Loucy (cell line): ENCODE results near the gene SLC2A4.

Experiments
- H2AFZ ChIP-seq: fragments of 200-600 bp; sonication (generic); 2 replicates; pipeline ENCODE4 v1.6.0; 2016; ENCODE audit warnings: antibody characterized with exemption, mild to moderate bottlenecking, low read length, moderate library complexity
- H3F3A ChIP-seq: fragments of 200-600 bp; 2 replicates; pipeline ENCODE4 v1.6.0; 2016; ENCODE audit warnings: antibody characterized with exemption, low read depth, mild to moderate bottlenecking
- H3K27me3 ChIP-seq: fragments of 200-600 bp; sonication (generic); 2 replicates; pipeline ENCODE4 v1.6.1; 2014; ENCODE audit warnings: low read length, mild to moderate bottlenecking; ENCODE audit not compliant: insufficient read depth, poor library complexity, severe bottlenecking
- H3K36me3 ChIP-seq: fragments of 200-600 bp; sonication (generic); 2 replicates; pipeline ENCODE4 v1.6.1; 2016; ENCODE audit warnings: low read length; ENCODE audit not compliant: insufficient read depth
- H3K4me1 ChIP-seq: fragments of 200-600 bp; sonication (generic); 2 replicates; pipeline ENCODE4 v1.5.1; 2014; ENCODE audit warnings: low read length, mild to moderate bottlenecking; ENCODE audit not compliant: insufficient read depth, poor library complexity, severe bottlenecking
- H3K4me2 ChIP-seq: fragments of 200-600 bp; sonication (generic); 2 replicates; pipeline ENCODE4 v1.6.0; 2014; ENCODE audit warnings: antibody characterized with exemption, low read length, low read depth, mild to moderate bottlenecking; ENCODE audit not compliant: poor library complexity, severe bottlenecking
- H3K4me3 ChIP-seq: fragments of 200-600 bp; sonication (generic); 2 replicates; pipeline ENCODE4 v1.5.1; 2014; ENCODE audit warnings: low read length, mild to moderate bottlenecking, mixed read lengths; ENCODE audit not compliant: poor library complexity, severe bottlenecking
- H3K79me2 ChIP-seq: fragments of 200-600 bp; sonication (generic); 2 replicates; pipeline ENCODE4 v1.6.1; 2014; ENCODE audit warnings: low read length; ENCODE audit not compliant: insufficient read depth
- H3K9ac ChIP-seq: fragments of 200-600 bp; sonication (generic); 2 replicates; pipeline ENCODE4 v1.6.0; 2014; ENCODE audit warnings: mild to moderate bottlenecking, low read depth, low read length, moderate library complexity; ENCODE audit not compliant: poor library complexity, severe bottlenecking
- H3K9me2 ChIP-seq: fragments of 200-600 bp; sonication (generic); replicated peaks from 2 replicates; pipeline ENCODE4 v1.6.1; 2016; ENCODE audit warnings: low read depth, low read length, mixed read lengths
- H3K9me3 ChIP-seq: fragments of 200-600 bp; sonication (generic); 2 replicates; pipeline ENCODE4 v1.6.1; 2014; ENCODE audit warnings: mild to moderate bottlenecking, antibody characterized with exemption, low read length, low read depth; ENCODE audit not compliant: insufficient read depth
- H4K20me1 ChIP-seq: fragments of 200-600 bp; sonication (generic); 2 replicates; pipeline ENCODE4 v1.6.0; 2014; ENCODE audit warnings: antibody characterized with exemption, low read length, mild to moderate bottlenecking; ENCODE audit not compliant: insufficient read depth, poor library complexity, severe bottlenecking
- CTCF ChIP-seq: fragments of 200-600 bp; sonication (generic); conservative IDR thresholded peaks from 2 replicates; pipeline ENCODE4 v1.5.1; 2014; ENCODE audit warnings: mild to moderate bottlenecking, antibody characterized with exemption, low read length
- EZH2phosphoT487 ChIP-seq: fragments of 200-600 bp; IDR thresholded peaks from 2 replicates; pipeline ENCODE4 v1.6.1; 2018; ENCODE audit warnings: antibody characterized with exemption, mild to moderate bottlenecking, moderate library complexity, borderline replicate concordance

SLC2A4 gene

GRCh38 chr17:7249830-7250229 lies 31.7 kb upstream of the SLC2A4 start:
- peak overlapping the region; percentile 99 for H3K4me2 ChIP-seq
- peak overlapping the region; percentile 84 for H3K4me3 ChIP-seq
- no peak overlapping the region for H2AFZ ChIP-seq
- H3K36me3 ChIP-seq = peaks cover 17% of the 10 kb centered on the region; the same call in 1 of the 2 replicates
- H3F3A ChIP-seq = no peaks in the 10 kb centered on the region
- H4K20me1 ChIP-seq = peaks cover 47% of the 10 kb centered on the region
- peaks cover 37% of the 10 kb centered on the region for H3K4me1 ChIP-seq
- no peaks in the 10 kb centered on the region for H3K27me3 ChIP-seq
- peak overlapping the region; percentile 87 for H3K9ac ChIP-seq
- H3K9me2 ChIP-seq = no peaks in the 10 kb centered on the region
- TF ChIP-seq CTCF = no peak
- TF ChIP-seq EZH2phosphoT487 = no peak
- peaks cover 80% of the 10 kb centered on the region for H3K79me2 ChIP-seq
- no peaks in the 10 kb centered on the region for H3K9me3 ChIP-seq

GRCh38 chr17:7250695-7251627 lies 30.6 kb upstream of the SLC2A4 start:
- Histone ChIP-seq H4K20me1 (peaks cover 45% of the 10 kb centered on the region), H3K4me2 (peak overlapping the region; percentile 99), H3K79me2 (peaks cover 80% of the 10 kb centered on the region), H3K27me3 (no peaks in the 10 kb centered on the region), H3F3A (no peaks in the 10 kb centered on the region), H2AFZ (no peak overlapping the region), H3K9me3 (no peaks in the 10 kb centered on the region), H3K36me3 (peaks cover 14% of the 10 kb centered on the region; the same call in 1 of the 2 replicates), H3K9ac (peak overlapping the region; percentile 87), H3K4me3 (peak overlapping the region; percentile 84), H3K9me2 (no peaks in the 10 kb centered on the region), H3K4me1 (peaks cover 37% of the 10 kb centered on the region)
- TF ChIP-seq CTCF (no peak), EZH2phosphoT487 (no peak)

DNA sequence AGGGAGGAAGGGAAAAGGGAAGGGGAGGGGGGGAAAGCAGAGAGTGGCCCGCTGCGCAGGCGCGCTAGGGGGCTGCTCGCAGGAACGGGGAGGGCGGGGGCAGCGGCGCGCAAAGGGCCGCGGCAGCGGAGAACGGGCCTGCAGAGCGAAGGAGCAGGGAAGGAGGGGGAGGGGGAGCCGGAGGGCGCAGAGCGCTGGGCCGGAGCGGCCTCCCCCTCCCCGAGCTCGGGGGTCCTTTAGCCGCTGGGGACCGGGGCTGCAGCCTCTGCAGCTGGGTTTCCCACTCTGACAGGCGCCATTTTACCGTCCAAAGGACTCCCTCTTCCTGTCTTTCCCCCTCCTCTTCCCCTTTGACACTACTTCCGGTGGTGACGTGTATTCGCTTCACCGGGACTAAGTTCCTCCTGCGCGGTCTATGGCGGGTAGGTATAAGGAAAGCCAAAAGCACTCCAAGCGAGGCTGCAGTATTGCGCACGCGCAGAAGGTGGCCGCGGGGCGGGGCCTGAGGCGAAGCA lies 29.8 kb upstream of the SLC2A4 start, which contains the start of gene CTDNEP1:
CTDNEP1 (minus strand) TSS at position 74 of the 515 bp plus-strand sequence. CDS start 438 bp downstream, outside the sequence.
- TF ChIP-seq EZH2phosphoT487 = no peak
- TF ChIP-seq CTCF = no peak
- Histone ChIP-seq H3K36me3 (peaks cover 11% of the 10 kb centered on the region; the same call in 1 of the 2 replicates), H2AFZ (peak within 1 kb of the TSS; percentile 94)

More for the DNA sequence above, 29.8 kb upstream of the SLC2A4 start, which contains the start of gene CTDNEP1:
- Histone ChIP-seq H4K20me1 (peaks cover 40% of the 10 kb centered on the region), H3K9me2 (no peaks in the 10 kb centered on the region), H3K4me1 (peaks cover 37% of the 10 kb centered on the region), H3K4me2 (peak within 1 kb of the TSS; percentile 99), H3K4me3 (peak within 1 kb of the TSS; percentile 84), H3F3A (no peaks in the 10 kb centered on the region), H3K9ac (peak within 1 kb of the TSS; percentile 87), H3K27me3 (no peaks in the 10 kb centered on the region), H3K79me2 (peaks cover 72% of the 10 kb centered on the region), H3K9me3 (no peaks in the 10 kb centered on the region)
